NT2/D1 (cell line): ENCODE results near the gene LIME1.

ENCODE experiments used
- SUZ12 ChIP-seq: IDR thresholded peaks from 2 replicates; pipeline ENCODE4 v1.6.1; 2011; ENCODE audit not compliant: insufficient read length, insufficient read depth; ENCODE audit errors: extremely low read depth
- YY1 ChIP-seq: IDR thresholded peaks from 2 replicates; pipeline ENCODE4 v1.6.1; 2011; ENCODE audit not compliant: insufficient read length, insufficient read depth
- ZNF274 ChIP-seq: IDR thresholded peaks from 2 replicates; pipeline ENCODE4 v1.6.1; 2011; ENCODE audit warnings: mild to moderate bottlenecking, low read depth, low read length

- TF ChIP-seq YY1 (no peak), ZNF274 (no peak), SUZ12 (no peak)
Measured at GRCh38 chr20:63740627-63741353, 4.3 kb downstream of the LIME1 start.
